Mucosa of stomach (tissue), 1 donor: ENCODE measurements around the gene ZNF740.

Source experiments
- H3K27me3 ChIP-seq: one replicate; pipeline ENCODE4 v1.7.0; 2013; ENCODE audit warnings: mild to moderate bottlenecking, low read length; ENCODE audit not compliant: control insufficient read depth, insufficient read depth
- H3K36me3 ChIP-seq: one replicate; pipeline ENCODE4 v1.7.0; 2013; ENCODE audit warnings: low read length; ENCODE audit not compliant: control insufficient read depth, insufficient read depth
- H3K4me1 ChIP-seq: one replicate; pipeline ENCODE4 v1.7.0; 2013; ENCODE audit warnings: mild to moderate bottlenecking, low read length; ENCODE audit not compliant: control insufficient read depth, insufficient read depth
- H3K4me3 ChIP-seq: one replicate; pipeline ENCODE4 v1.7.0; 2013; ENCODE audit warnings: low read length
- H3K9ac ChIP-seq: one replicate; pipeline ENCODE4 v1.7.0; 2013; ENCODE audit warnings: mild to moderate bottlenecking, low read length, moderate library complexity
- H3K9me3 ChIP-seq: one replicate; pipeline ENCODE4 v1.7.0; 2013; ENCODE audit warnings: mild to moderate bottlenecking, low read length, moderate library complexity; ENCODE audit not compliant: control insufficient read depth
- donor health status: Pancreatic carcinoma.

Gene ZNF740

GRCh38 chr12:53191096-53191884, 10.8 kb downstream of the ZNF740 start:
- Histone ChIP-seq H3K9ac (no peak overlapping the region), H3K36me3 (peaks cover 7% of the 10 kb centered on the region), H3K4me1 (peaks cover 1% of the 10 kb centered on the region), H3K9me3 (no peaks in the 10 kb centered on the region), H3K4me3 (no peak overlapping the region), H3K27me3 (no peaks in the 10 kb centered on the region)

DNA sequence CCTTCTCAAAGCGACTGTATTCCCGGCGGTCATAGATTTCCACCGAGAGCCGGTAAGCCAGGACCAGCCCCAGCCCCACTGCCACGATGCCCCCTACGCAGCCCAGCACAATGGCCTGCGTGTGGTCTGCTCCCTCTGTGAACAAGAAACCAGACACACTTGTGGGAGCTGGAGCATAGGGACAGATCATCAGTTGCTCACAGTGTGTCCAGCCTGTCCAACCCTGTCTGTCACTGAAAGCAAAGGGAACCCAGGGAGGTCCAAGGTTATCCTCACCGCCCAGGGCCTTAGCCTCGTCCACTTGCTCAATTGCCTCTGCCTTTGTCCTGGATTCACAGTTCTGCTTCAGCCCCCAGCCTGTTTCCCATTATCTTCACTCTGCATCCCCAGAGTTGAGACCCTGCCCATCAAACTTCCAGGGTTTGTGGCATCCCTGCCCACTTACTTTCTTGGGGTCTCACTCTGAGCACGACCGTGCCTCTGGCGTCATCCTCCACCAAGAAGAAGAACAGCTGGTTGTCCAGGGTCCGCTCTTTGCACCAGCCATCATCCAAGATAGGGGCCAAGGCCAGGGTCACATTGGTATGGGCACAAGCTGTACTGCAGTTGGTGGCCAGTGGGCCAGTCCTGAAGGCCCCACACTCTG, 11.5 kb downstream of the ZNF740 start:
- no peak overlapping the region for H3K4me3 ChIP-seq
- no peaks in the 10 kb centered on the region for H3K27me3 ChIP-seq
- no peaks in the 10 kb centered on the region for H3K9me3 ChIP-seq
- no peak overlapping the region for H3K9ac ChIP-seq
- H3K4me1 ChIP-seq: peaks cover 8% of the 10 kb centered on the region
- H3K36me3 ChIP-seq: peaks cover 5% of the 10 kb centered on the region

DNA sequence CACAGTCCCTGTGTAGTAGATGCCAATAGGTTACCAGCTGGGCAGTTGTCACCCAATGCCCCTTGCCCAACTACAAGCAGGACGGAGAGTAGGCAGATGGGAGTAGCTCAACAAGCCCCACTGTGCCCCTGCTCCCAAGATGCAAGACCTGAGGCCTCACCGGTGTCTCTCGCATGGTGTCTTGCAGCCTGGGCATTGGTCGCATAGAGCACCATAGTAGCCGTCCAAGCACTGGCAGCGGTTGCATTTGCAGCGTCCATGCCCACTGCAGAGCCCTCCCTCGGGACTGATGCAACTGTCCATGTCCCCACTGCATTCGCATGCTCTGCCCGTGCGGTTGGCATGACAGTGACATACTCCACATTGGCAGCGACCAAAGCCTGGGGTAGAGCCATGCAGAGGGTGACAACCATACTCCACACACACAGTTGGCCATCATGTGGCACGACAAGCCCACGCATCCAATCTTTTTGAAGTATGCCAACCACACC, 12.1 kb downstream of the ZNF740 start:
- Histone ChIP-seq H3K36me3 (no peaks in the 10 kb centered on the region), H3K4me1 (peaks cover 11% of the 10 kb centered on the region), H3K9me3 (no peaks in the 10 kb centered on the region), H3K9ac (no peak overlapping the region), H3K27me3 (no peaks in the 10 kb centered on the region), H3K4me3 (no peak overlapping the region)

GRCh38 chr12:53193040-53193439, 12.5 kb downstream of the ZNF740 start:
- peaks cover 15% of the 10 kb centered on the region for H3K4me1 ChIP-seq
- no peaks in the 10 kb centered on the region for H3K9me3 ChIP-seq
- H3K4me3 ChIP-seq: no peak overlapping the region
- no peak overlapping the region for H3K9ac ChIP-seq
- peaks cover 1% of the 10 kb centered on the region for H3K27me3 ChIP-seq
- no peaks in the 10 kb centered on the region for H3K36me3 ChIP-seq

DNA sequence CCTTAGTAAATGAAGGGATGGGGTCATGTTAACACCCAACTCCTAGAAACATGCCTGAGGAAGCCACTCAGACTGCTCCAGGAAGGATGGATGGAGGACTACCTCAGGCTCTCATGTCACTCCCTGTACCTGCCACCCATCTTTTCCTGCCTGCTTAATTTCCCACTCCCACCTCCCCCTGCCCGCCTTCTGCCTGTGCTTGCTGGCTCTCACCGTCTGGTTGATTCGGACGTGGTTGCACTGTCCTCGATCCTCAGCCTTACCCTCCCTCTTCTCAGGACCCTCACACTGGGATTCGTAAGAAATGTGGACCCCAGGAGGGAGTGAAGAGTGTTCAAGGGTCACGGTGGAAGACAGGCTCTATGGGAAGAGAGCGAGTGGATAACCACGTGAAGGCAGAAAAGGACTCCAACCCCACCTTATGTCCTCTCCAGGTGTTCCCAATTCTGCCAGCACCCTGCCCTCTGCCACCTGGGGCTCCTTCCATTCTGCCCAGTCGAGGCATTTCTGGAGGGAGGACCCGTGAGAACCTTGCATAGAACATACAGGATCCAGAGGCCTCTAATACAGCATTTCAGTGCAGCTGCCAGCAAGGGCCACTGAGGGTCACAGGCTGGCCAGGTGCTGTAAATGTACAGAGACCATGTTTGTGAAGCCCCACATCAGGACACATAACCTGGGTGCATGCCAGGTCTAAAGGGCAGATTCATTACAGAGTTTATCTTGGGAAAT, 13.6 kb downstream of the ZNF740 start:
- H3K27me3 ChIP-seq: peaks cover 7% of the 10 kb centered on the region
- no peaks in the 10 kb centered on the region for H3K36me3 ChIP-seq
- H3K4me1 ChIP-seq: peaks cover 17% of the 10 kb centered on the region
- no peak overlapping the region for H3K9ac ChIP-seq
- no peaks in the 10 kb centered on the region for H3K9me3 ChIP-seq
- H3K4me3 ChIP-seq: no peak overlapping the region

GRCh38 chr12:53194973-53195372, 14.5 kb downstream of the ZNF740 start:
- no peaks in the 10 kb centered on the region for H3K36me3 ChIP-seq
- peaks cover 17% of the 10 kb centered on the region for H3K4me1 ChIP-seq
- no peak overlapping the region for H3K9ac ChIP-seq
- H3K9me3 ChIP-seq: no peaks in the 10 kb centered on the region
- peaks cover 7% of the 10 kb centered on the region for H3K27me3 ChIP-seq
- H3K4me3 ChIP-seq: no peak overlapping the region

- Histone ChIP-seq H3K9ac (no peak overlapping the region), H3K27me3 (peaks cover 7% of the 10 kb centered on the region), H3K9me3 (no peaks in the 10 kb centered on the region), H3K4me3 (no peak overlapping the region), H3K4me1 (peaks cover 17% of the 10 kb centered on the region), H3K36me3 (no peaks in the 10 kb centered on the region)
Measured at GRCh38 chr12:53195516-53196420, 15.2 kb downstream of the ZNF740 start.

DNA sequence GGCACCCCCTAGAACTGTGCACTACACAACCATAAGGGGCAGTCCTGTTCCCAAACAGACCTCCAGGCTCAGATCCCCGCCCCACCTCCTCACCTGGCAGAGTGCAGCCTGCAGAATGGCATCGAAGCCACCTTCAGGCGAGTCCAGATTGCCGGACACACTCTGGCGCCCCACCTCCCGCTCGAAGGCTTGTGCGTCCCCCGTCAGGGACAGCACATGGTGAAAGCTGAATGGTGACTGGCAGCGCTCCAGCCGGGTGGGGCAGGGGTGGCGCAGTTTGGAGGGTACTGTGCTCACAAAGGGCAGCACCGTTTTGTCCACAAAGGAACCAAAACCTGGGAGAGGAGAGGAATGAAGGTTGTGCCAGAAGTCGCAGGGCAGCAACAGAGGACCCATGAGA, 16.0 kb downstream of the ZNF740 start:
- no peaks in the 10 kb centered on the region for H3K36me3 ChIP-seq
- H3K9ac ChIP-seq: no peak overlapping the region
- H3K4me1 ChIP-seq: peaks cover 17% of the 10 kb centered on the region
- H3K4me3 ChIP-seq: no peak overlapping the region
- H3K27me3 ChIP-seq: peaks cover 7% of the 10 kb centered on the region
- H3K9me3 ChIP-seq: no peaks in the 10 kb centered on the region

GRCh38 chr12:53197011-53197640, 16.6 kb downstream of the ZNF740 start:
- no peak overlapping the region for H3K4me3 ChIP-seq

GRCh38 chr12:53198486-53199110, 18.1 kb downstream of the ZNF740 start:
- H3K27me3 ChIP-seq: peaks cover 7% of the 10 kb centered on the region
- no peaks in the 10 kb centered on the region for H3K36me3 ChIP-seq
- H3K4me3 ChIP-seq: no peak overlapping the region
- no peak overlapping the region for H3K9ac ChIP-seq
- H3K9me3 ChIP-seq: no peaks in the 10 kb centered on the region
- H3K4me1 ChIP-seq: peaks cover 17% of the 10 kb centered on the region

More at GRCh38 chr12:53197011-53197640, 16.6 kb downstream of the ZNF740 start:
- peaks cover 17% of the 10 kb centered on the region for H3K4me1 ChIP-seq
- no peaks in the 10 kb centered on the region for H3K9me3 ChIP-seq
- no peak overlapping the region for H3K9ac ChIP-seq
- H3K36me3 ChIP-seq: no peaks in the 10 kb centered on the region
- H3K27me3 ChIP-seq: peaks cover 7% of the 10 kb centered on the region

GRCh38 chr12:53199700-53200099, 19.2 kb downstream of the ZNF740 start:
- Histone ChIP-seq H3K36me3 (no peaks in the 10 kb centered on the region), H3K9ac (no peak overlapping the region), H3K9me3 (no peaks in the 10 kb centered on the region), H3K4me1 (peaks cover 17% of the 10 kb centered on the region), H3K27me3 (peaks cover 7% of the 10 kb centered on the region), H3K4me3 (no peak overlapping the region)
